Keratinocyte (primary cell): ENCODE data around the gene EPHB3.

Source experiments
- EZH2 ChIP-seq: IDR thresholded peaks from one replicate; pipeline ENCODE4 v1.6.1; 2012; ENCODE audit warnings: inconsistent platforms, mild to moderate bottlenecking, low read length, moderate library complexity
- TF ChIP-seq, protein P1 (sequence below), 3 experiments: IDR thresholded peaks in 1 of 3; conservative IDR thresholded peaks in 1 of 3; optimal IDR thresholded peaks in 1 of 3; 2 replicates in 2 of 3; 3 replicates in 1 of 3; pipeline versions ENCODE3 to v1.5.1; 2011; ENCODE audit warnings: low read length in 3 of 3, mild to moderate bottlenecking in 3 of 3, moderate library complexity in 2 of 3, control low read depth in 1 of 3, inconsistent platforms in 1 of 3; ENCODE audit not compliant: insufficient read depth in 2 of 3; ENCODE audit errors: extremely low read depth in 1 of 3

DNA sequence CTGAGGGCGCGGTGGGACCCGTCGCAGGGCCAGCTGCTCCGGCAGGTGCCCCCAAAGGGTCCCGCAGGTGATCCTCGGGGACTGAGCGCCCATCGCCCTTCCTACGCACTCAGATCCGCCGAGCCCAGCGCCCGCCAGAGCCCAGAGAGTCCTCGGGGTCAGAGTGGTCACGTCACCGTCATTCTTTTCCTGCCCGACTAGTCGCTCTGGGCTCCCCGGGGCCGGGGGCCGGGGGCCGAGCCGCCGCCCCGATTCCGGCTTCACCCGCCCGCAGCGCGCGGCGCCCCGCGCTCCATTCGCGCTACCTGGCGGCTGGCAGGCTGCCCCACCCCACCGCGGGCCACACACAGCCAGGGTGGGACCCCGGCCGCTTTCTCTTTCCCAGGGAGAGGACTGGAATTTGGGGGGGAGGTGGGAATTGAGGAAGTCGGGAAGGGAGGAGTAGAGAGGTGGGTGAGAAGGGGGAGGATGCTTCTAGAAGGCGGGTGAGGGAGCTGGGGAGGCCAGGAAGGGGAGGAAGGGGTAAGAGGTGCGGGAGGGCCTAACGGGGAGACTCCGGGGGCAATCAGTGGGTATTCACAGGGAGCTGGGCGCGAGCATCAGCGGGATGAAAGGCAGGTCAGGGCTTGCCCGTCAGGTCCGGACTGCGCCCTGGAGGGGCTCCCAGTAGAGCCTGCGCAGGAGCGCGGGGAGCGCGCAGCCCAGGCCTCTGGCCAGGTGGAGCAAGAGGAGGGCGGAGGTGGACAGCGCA lies 36.1 kb upstream of the EPHB3 start:
- TF ChIP-seq, protein P1, sequence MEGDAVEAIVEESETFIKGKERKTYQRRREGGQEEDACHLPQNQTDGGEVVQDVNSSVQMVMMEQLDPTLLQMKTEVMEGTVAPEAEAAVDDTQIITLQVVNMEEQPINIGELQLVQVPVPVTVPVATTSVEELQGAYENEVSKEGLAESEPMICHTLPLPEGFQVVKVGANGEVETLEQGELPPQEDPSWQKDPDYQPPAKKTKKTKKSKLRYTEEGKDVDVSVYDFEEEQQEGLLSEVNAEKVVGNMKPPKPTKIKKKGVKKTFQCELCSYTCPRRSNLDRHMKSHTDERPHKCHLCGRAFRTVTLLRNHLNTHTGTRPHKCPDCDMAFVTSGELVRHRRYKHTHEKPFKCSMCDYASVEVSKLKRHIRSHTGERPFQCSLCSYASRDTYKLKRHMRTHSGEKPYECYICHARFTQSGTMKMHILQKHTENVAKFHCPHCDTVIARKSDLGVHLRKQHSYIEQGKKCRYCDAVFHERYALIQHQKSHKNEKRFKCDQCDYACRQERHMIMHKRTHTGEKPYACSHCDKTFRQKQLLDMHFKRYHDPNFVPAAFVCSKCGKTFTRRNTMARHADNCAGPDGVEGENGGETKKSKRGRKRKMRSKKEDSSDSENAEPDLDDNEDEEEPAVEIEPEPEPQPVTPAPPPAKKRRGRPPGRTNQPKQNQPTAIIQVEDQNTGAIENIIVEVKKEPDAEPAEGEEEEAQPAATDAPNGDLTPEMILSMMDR (optimal IDR thresholded peaks at IDR 0.05 in 1 of 3, IDR thresholded peaks at IDR 0.05 in 1 of 3, conservative IDR thresholded peaks at IDR 0.05 in 1 of 3; ENCODE audit: extremely low read depth in 1 of 3, insufficient read depth in 2 of 3, low read length in 3 of 3) = no peak
- TF ChIP-seq EZH2 = no peak
